ENCODE results near the gene SPOCK1.

SPOCK1 gene

DNA sequence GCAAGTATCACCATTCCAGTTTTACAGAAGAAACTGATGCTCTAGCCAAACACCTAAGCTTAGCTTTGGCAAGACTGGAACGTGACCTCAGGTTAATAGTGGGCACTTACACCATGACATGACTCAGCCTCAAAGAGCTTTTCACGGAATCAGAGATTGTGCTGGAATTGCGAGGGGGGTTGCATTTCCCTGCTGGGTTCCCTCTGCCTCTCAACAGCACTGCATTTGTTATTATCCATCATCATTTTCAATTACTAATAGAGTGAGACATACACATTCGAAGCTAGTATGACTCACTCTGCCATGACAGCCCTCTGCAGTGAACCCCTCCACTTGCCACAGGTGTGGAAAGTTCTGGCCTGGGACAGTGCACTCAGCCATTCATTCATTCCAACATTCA lies 8.0 kb downstream of the SPOCK1 start:
- no peak for DNase-seq

DNA sequence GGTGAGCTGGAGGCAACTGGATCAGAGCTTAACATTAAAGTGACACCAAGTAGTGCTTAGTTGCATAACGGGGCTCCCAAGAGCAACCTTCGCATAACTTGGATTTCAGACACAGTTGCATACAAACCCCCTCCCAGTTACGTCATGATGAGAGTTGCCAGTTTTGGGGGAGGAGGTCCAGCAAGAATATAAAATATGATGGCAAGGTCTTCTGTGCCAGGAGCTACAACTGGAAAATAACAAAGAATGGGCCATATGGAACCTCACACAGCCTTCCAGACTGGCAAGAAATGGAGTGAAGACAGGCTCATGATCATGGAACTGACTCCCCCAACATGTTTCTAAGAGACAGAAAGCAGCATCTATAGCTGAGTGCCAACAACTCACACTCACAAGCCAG lies 8.5 kb downstream of the SPOCK1 start:
- DNase-seq = no peak

DNA sequence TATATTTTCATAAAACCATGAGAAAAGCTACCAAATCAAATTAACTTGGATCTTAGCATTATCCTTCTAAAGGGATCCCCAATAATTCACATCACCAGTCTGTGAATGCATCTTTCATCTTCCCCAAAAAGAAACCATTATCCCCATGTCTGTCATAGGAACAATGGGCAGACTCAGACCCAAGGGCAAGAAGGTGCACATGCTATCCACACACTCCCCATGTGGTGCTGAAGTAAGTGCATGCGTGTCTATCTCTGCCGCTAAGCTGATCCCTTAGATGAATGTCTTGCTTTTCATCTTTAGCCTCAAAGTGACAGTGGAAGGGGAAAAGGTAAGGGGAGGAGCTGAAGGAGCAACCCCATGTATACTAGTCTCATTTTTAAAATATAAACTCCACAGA lies 10.2 kb downstream of the SPOCK1 start:
- DNase-seq = no peak

DNA sequence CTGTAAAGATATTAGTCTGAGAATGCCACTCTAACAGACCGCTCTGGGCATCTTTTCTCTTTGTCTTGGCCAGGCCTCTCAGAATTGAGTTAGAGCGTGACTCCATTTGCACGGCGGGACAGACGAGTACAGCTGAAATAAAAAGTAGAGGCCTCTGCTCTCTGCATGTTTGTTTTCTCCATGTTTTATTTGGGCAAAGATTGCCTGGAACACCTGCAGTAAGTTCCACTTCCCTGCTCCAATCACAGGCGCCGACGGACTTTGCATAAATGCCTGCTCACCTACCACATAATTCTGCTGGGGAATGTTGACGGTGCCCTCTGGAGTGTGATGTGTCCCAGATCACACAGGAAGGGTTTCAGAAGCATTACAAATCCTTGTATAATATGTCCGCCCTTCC lies 10.6 kb downstream of the SPOCK1 start:
- DNase-seq = no peak

DNA sequence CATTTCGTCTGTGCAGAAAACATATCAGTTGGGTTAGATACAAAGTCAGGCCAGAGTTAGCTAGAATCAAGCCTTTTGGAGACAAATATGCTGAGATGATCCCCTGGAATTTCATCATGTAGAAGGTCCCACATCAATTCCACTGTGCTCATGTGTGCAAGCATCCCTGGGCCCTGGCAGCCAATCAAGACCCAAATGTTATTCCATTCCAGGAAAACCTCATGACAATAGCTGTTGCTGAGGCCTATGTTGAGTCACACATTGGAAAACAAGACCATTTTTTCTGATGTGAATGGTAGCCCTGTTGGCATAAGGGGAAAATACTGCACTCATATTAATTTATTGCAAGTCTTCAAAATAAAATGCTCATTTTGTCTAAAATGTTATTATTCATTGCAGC lies 11.5 kb downstream of the SPOCK1 start:
- no peak for DNase-seq

DNA sequence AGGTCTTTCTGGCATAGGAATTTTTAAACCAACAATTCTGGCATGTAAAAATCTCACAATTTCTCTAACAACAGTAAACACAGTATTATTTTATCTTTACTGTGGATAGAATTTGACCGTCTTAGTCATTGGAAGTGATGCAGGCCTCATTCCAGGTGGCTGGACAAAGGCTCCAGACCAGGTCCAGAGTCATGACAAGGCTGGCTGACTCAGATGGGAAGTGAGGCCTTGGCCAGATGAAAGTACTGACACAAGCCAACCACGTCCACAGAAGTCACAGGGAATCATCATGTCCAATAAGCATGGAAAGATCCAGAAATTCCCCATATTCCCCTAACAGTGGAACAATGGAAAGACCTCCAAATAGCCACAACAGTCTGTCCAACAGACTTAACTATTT lies 12.4 kb downstream of the SPOCK1 start:
- DNase-seq = no peak

DNA sequence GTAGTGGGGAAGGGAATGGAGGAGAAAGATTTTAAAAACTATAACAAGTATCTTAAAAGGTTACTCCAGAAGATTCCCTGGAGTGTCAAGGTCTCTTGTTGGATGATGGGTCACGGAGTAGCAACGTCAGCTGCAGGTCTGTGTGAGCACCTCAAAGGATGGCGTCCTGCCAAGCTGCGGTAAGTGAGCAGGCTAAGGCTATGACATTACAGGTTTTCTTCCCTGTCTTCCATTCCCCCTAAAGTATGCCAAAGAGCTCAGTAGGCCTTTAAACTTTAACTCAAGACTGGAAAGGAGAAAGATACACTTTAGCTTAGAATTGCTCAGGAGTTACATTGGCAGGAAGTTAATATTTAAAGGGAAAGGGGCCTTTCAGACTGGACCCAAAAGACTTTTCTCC lies 17.5 kb downstream of the SPOCK1 start:
- DNase-seq = no peak

DNA sequence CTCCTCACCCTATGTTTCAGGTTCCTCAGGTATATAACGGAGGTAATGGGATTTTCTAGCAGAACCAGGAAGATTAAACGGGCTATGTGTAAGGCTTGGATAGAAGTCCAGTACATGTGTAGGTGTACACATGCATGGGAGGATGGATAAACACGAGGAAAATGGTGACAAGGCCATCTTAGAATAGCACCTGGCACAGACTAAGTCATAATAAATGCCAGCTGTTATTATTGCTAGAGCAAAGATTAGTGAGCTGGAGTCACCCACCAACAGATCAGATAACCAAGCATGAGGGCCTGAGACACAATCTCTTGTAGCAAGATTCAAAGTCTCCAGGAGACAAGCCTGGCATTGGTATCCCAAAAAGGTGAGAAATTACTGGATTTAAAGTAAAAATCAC lies 21.1 kb downstream of the SPOCK1 start:
- no peak for DNase-seq

DNA sequence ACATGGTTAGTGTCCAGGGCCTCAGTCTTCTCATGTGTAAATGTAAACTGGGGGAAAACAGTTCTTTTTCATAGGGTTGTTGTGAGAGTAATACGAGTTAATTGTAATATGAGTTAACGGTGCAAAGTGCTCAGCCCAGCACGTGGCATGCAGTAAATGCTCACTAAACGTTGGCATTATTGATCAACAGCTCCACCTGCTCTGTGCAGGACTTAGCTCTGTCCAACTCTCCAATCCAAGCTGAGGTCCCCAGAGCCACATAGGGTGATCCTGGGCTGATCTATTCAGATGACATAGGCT lies 28.3 kb downstream of the SPOCK1 start:
- no peak for DNase-seq

DNA sequence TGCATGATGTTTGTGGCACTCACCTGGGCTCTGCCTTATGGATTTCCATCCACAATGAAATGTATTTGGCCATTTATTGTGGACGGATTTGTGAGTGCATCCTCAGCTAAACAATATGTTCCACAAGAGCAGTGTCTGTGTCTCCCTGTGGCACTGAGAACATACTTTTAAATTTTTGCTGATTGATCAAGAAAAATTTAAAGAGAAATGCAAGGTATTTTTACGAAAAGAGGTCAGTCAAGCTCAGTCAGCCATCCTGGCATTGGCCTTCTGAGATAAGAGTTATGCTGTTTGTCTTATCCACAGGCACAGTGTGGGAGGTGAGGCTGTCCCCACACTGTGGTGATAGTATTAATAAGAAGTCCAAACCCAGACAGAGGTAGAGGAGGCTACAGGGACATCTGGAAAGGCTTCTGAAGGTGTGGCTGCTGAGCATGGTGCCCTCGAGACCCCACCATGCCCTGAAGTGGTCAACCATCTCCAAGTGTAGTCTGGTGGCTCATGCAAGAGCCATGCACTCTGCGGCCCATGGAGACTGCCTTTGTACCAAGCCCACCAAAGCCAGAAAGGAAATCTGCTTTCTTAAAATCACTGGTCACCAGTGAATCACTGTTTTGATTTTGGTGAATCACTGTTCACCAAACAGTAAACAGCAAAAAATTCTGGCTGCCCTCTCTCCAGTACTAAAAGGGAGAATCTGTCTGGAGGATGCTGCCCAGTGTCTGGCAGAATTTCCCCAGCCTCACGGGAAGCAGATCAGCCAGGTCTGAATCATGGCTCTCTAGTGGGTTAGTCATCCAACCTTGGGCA lies 28.8 kb downstream of the SPOCK1 start:
- no peak for DNase-seq

DNA sequence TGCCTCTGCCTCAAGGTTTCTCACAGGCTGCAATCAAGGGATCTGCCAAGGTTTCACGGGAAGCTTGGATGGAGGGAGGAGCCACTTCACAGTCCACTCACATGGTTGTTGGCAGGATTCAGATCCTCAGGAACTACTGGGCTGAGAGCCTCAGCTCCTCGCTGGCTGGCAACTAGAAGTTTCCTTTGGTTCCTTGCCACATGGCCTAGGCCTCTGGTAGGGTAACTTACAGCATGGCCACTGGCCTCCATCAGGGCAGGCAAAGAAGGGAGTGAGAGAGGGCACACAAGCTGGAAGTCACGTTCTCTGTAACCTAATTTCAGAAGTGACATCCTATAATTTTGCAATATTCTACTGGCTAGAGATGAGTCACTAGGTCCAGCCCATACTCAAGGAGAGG lies 32.2 kb downstream of the SPOCK1 start:
- DNase-seq = no peak

DNA sequence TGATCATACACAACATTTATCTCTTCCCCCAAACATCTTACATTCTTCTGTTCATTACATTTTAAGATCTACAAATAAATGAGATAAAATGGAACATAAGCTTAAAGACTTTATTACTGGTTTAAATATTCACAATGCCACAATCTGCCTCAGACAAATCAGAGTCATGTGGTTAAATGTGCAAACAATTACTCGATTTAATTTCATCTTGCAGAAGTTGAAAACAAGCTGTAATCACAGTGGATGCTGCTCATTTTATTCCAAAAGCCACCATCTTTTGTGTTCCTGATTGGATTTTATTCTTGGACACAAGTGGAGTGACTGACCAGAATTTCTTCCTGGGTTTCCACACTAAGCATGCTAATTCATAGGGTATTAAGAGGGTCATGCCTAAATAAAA lies 33.2 kb downstream of the SPOCK1 start:
- DNase-seq = no peak

DNA sequence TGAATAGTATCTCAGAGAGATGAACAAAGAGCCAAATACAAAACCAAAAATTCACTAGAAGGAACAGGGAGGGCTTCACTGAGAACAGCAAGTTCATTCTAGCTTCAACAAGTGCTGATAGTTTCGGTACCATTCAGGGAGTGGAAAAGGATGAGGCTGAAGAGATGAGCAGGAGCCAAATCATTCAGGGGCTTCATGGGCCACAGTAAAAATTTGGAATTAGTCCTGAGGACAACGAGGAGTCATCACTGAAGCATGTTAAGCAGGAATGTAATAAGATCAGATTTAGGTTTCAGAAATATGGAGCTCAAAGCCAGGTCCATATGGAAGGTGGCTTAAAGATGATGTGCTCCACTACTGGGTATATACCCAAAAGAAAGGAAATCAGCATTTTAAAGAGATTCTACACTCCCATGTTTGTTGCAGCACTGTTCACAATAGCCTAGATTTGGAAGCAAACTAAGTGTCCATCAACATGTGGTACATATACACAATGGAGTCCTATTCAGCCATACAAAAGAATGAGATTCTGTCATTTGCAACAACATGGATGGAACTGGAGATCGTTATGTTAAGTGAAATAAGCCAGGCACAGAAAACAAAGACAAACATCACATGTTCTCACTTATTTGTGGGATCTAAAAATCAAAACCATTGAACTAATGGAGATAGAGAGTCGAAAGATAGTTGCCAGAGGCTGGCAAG lies 36.2 kb downstream of the SPOCK1 start:
- DNase-seq = no peak

DNA sequence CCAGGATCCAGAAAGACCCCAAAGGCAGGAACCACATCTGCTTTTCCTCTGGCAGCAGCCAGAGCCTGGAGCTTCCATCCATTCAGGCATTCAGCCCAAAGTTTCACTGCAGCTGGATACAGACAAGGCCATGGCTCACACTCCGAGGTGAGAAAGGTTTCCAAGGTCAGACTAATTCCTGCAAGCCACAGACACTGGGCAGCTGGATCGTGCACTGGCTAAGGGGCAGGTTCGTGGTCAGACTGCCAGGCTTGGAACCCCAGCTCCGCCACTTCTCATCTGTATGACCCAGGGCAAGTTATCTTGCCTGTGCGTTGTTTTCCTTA lies 36.9 kb downstream of the SPOCK1 start:
- no peak for DNase-seq

DNA sequence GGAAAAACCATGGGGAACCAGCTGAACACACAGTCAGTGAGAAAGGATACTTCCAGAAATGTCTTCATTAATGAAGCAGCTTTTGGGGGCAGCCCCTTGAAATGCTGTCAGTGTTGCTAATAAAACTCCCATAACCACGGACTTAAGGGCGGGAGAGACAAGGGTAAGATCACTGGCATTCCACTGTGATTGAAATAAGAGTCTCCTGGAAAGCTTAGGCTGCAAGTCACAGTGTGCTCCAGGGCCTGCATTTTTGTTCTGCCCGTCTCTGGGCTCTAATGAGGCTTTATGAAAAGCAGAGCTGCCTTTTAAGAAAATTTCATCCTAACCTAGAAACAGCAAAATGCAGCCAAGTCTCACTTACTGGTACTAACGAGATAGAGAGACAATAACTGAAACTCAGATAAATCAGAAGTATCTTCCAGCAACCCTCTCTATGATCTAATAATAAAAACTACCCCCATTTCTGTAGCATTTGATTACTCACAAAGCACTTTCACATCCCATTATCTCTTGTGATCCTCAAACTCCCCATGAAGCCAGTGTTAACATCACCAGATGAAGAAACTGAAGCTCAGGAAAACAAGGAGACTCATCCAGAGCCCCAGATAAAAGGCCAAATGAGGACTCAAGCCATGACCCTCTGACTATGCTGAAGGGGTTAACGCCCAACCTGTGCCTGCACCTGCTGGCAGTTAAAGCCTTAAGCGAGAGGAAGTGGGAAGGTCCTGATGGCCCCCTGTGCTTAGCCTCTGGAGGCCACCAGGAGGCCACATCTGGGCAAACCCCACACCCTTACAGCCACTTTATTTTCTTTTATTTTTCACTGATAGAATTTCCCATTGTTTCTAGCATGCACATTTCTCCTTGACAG lies 37.5 kb downstream of the SPOCK1 start:
- DNase-seq = no peak

DNA sequence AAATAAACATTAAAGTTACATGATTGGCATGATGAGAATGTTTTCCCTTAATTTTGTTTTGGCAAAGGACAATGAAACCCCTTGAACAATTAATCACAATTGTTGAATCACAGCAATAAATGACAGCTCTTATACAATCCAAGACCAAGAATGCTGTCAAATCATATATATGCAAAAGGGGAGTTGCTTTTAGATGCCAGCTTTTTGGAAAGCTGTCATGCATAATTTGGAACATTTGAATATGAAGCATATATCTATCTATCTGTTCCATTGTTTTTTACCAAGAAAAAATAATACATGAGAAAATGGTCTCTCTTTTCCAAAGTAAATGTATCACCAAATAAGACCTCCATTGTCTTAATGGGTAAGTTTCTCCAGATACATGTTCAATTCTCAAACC lies 44.5 kb downstream of the SPOCK1 start:
- DNase-seq = no peak

DNA sequence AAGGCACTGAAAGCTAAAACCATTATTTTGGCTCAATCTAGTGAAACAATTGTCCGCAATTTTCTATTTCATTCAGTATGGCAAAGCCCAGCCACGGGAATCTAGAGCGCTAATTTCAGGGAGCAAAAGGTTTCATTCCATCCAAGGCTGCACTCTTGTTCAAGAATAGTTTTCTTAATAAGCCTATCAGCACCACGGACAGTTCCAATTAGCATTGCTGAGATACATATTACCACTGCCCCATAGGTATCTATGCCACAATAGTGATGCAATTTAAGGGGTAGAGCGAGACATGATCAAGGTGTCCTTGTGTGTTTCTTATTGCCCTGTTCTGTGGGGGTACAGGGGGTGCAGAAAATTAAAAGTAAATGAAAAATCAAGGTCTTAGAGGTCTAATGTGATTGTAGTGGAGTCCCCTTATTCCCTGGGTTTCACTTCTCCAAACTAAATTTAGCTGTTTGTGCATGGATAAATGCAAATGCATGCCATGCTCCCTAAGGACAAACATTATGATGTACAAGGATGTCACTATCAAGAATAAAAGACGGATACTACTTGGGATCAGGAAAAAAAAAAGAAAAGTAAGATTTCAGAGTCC lies 45.5 kb downstream of the SPOCK1 start:
- DNase-seq = no peak

DNA sequence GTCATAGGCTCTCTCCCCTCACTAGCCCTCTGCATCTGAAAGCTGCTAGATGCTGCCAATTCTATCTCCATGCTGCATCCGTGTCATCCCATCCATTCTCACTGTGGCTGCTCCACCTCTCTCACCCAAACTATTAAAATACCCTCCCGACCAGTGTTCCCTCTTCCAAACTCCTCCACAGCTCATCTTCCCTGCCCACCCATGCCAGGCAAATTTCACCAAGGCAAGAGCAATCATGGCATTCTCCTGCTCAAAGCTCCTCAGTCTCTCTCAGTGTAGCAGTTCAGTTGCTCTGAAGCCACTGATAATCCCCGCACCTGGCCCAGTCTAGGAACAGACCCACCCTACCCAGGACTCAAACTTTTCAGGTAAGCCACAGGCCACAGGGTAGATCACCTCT lies 48.4 kb downstream of the SPOCK1 start:
- no peak for DNase-seq

DNA sequence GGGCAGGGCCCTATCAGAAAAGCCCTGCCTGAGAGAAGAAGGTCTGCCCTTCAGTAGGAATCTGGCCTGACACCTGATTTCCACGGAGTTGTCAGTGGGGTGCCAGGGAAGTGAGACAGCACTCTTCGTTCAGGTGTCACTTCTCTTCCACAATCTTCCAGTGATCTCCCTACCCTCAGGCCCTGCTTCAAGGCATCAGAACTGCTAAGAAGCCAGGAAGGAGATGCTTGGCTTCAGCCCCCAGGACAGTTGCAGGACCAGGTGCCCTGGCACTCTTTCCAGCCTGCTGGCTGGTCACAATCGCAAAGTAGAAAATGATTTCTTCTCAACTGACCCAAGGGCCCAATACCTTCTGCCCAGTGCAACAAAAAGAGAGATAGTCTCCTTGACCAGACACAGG lies 50.3 kb downstream of the SPOCK1 start:
- DNase-seq = no peak

DNA sequence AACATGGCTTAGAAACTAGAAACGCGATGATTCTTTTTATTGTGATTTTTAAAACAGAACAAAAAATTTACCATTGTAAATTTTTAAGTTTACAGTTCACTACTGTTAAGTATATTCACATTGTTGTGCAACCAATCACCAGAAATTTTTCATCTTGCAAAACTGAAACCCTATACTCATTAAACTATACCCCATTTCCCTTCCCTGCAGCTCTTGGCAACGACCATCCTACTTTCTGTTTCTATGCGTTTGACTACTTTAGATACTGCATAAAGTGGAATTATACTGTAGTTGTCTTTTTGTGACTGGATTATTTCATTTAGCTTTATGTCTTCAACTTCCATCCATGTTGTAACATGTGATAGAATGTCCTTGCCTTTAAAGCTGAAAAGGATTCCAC lies 52.5 kb downstream of the SPOCK1 start:
- DNase-seq = no peak

DNA sequence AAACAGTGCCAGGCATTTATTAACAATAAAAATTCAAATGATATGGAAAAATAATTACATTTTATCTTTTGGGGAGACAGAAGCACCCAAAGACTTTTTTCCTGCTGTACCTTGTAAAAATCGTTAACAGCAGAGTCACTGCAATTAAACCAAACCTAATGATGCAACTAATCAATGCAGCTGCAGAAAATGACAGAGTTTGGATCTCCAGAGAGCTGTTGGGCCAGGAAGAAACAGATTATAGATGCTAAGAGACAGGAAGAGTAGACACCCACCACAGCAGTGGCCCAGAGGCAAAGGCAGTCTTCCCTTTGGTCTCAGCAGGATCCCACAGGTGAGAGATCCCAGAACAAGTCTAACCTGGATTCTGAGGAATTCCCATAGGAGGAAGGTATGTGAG lies 53.0 kb downstream of the SPOCK1 start:
- DNase-seq = no peak

DNA sequence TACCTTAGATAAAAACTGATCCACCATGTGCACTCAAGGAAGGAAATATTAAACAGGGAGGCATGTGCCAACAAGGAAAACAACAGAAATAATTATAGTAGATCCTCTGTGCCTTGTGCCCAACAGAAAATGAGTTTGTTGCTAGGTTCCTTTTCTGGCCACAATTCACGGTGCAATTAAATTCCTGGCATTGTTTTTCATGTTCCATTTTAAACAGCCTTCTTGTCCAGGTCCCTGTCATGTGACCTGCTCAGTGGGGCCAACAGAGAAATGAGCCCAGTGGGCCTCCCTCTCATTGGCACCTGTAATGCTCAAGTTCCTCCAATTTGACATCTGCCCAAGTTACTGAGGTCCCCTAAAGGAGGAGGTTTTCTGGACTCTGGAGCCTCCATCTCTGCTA lies 56.5 kb downstream of the SPOCK1 start:
- DNase-seq = no peak

DNA sequence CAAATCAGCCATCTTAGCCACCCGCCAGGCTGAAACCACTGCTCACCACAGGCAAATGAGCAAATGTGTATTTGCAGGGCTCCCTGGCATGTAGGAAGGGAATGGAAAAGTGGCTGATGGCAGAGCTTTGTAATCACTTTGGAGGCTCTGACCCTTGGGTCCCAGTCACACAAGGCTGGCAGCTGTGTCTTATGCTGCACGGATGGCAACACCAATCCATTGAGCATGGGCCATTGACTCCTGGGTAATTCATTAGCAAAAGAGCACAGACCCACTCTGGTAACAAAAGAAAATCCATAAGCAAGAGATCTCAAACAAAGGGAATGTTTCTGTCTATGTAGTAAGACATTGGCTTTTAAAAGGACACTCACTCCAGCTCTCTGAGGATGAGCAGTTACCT lies 57.6 kb downstream of the SPOCK1 start:
- DNase-seq = no peak

DNA sequence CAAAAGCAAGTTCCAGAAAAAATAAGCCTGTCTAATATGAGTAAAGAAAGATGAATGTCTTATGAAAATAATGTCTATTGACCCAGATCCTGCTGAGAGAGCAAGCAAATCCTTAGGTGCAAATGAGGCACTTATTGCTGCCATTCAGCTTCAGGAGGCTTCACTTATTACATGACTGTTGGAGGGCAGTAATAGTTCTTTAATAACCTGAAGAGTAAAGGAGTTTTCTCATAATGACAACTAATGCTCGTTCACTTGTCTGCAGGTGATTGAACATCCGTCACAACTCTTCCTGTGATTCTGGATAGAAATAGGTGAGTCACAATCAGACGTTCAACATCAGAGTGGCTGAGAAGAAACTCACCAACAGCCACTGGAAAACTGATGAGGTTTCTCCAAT lies 58.3 kb downstream of the SPOCK1 start:
- DNase-seq = no peak

Measured in activated CD8-positive, alpha-beta memory T cell treated with anti-CD3 and anti-CD28 coated beads, Interleukin-2, amount 50 U/mL, for 4 hours (primary cell).